HepG2 (cell line): Measurements from ENCODE around the gene ST3GAL2.

Source experiments
- NFATC3 ChIP-seq: sonication (generic); formaldehyde crosslinking; IDR thresholded peaks from 2 replicates; pipeline ENCODE4 v1.5.1; 2020; ENCODE audit warnings: mild to moderate bottlenecking, missing genetic modification reagents
- RARG ChIP-seq: sonication (generic); formaldehyde crosslinking; IDR thresholded peaks from 2 replicates; pipeline ENCODE4 v1.4.0; 2020; ENCODE audit warnings: low read depth, mild to moderate bottlenecking, missing genetic modification reagents
- RFX5 ChIP-seq: IDR thresholded peaks from 2 replicates; pipeline ENCODE4 v1.6.1; 2011; ENCODE audit warnings: low read depth, low read length, improper control_type of control experiment
- SUZ12 ChIP-seq: fragments of 150-350 bp; IDR thresholded peaks from 2 replicates; pipeline ENCODE4 v1.6.1; 2014; ENCODE audit warnings: low read depth, low read length
- ZNF614 ChIP-seq: IDR thresholded peaks from 2 replicates; pipeline ENCODE4 v1.6.1; 2018; ENCODE audit warnings: missing biosample characterization, missing genetic modification reagents, inconsistent platforms, borderline replicate concordance
- TF ChIP-seq, protein P1 (sequence below): fragments of 450-650 bp; IDR thresholded peaks from 2 replicates; pipeline ENCODE4 v1.6.1; 2016
- TF ChIP-seq, protein P2 (sequence below): sonication (generic); formaldehyde crosslinking; IDR thresholded peaks from 2 replicates; pipeline ENCODE4 v1.5.0; 2020; ENCODE audit warnings: mild to moderate bottlenecking, missing genetic modification reagents, moderate library complexity
- TF ChIP-seq, protein P3 (sequence below): sonication (generic); formaldehyde crosslinking; IDR thresholded peaks from 2 replicates; pipeline ENCODE4 v1.4.0; 2020; ENCODE audit warnings: missing genetic modification reagents

- peak; percentile 57; the same call in 1 of the 2 replicates for TF ChIP-seq ZNF614
- TF ChIP-seq, protein P1, sequence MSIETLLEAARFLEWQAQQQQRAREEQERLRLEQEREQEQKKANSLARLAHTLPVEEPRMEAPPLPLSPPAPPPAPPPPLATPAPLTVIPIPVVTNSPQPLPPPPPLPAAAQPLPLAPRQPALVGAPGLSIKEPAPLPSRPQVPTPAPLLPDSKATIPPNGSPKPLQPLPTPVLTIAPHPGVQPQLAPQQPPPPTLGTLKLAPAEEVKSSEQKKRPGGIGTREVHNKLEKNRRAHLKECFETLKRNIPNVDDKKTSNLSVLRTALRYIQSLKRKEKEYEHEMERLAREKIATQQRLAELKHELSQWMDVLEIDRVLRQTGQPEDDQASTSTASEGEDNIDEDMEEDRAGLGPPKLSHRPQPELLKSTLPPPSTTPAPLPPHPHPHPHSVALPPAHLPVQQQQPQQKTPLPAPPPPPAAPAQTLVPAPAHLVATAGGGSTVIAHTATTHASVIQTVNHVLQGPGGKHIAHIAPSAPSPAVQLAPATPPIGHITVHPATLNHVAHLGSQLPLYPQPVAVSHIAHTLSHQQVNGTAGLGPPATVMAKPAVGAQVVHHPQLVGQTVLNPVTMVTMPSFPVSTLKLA = no peak
- TF ChIP-seq, protein P2, sequence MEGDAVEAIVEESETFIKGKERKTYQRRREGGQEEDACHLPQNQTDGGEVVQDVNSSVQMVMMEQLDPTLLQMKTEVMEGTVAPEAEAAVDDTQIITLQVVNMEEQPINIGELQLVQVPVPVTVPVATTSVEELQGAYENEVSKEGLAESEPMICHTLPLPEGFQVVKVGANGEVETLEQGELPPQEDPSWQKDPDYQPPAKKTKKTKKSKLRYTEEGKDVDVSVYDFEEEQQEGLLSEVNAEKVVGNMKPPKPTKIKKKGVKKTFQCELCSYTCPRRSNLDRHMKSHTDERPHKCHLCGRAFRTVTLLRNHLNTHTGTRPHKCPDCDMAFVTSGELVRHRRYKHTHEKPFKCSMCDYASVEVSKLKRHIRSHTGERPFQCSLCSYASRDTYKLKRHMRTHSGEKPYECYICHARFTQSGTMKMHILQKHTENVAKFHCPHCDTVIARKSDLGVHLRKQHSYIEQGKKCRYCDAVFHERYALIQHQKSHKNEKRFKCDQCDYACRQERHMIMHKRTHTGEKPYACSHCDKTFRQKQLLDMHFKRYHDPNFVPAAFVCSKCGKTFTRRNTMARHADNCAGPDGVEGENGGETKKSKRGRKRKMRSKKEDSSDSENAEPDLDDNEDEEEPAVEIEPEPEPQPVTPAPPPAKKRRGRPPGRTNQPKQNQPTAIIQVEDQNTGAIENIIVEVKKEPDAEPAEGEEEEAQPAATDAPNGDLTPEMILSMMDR (CRISPR knock-in tag) = no peak
- TF ChIP-seq RFX5 = no peak
- no peak for TF ChIP-seq SUZ12
- no peak for TF ChIP-seq RARG (CRISPR knock-in tag)
- TF ChIP-seq NFATC3 = no peak
- TF ChIP-seq, protein P3, sequence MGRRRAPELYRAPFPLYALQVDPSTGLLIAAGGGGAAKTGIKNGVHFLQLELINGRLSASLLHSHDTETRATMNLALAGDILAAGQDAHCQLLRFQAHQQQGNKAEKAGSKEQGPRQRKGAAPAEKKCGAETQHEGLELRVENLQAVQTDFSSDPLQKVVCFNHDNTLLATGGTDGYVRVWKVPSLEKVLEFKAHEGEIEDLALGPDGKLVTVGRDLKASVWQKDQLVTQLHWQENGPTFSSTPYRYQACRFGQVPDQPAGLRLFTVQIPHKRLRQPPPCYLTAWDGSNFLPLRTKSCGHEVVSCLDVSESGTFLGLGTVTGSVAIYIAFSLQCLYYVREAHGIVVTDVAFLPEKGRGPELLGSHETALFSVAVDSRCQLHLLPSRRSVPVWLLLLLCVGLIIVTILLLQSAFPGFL = no peak
Observed at GRCh38 chr16:70418993-70419318, 19.9 kb downstream of the ST3GAL2 start.
